ENCODE data around the gene UBALD2. TPM values are rescaled to one million over a fixed set of nuclear protein-coding genes. Genes with fewer than 3 reads are reported as not detected.

UBALD2 gene
- total and polyA plus RNA-seq, 2 of the 4 experiments (the other 2 are of a cell fraction), result 0.90 to 12.1 TPM

GRCh38 chr17:76264755-76265623 lies at the start of gene UBALD2 (continued):
- TF ChIP-seq NFE2L2 (IDR thresholded peaks at IDR 0.05; ENCODE audit: low read depth, low read length), result no peak
- no peak for TF ChIP-seq ELK1 (IDR thresholded peaks at IDR 0.05; ENCODE audit: borderline replicate concordance, low read depth, low read length)
- TF ChIP-seq MAFK (IDR thresholded peaks at IDR 0.05; ENCODE audit: low read depth, low read length), result peak; percentile 9; the same call in 1 of the 2 replicates

GRCh38 chr17:76217081-76217480 lies 48.1 kb upstream of the UBALD2 start:
- Histone ChIP-seq H3K9ac (ENCODE audit: low read depth, low read length) (no peak overlapping the region), H4K20me1 (ENCODE audit: insufficient read depth, low read length) (no peaks in the 10 kb centered on the region), H2AK9ac (replicated peaks; ENCODE audit: low read depth, low read length, poor library complexity) (no peak overlapping the region), H3K27ac (ENCODE audit: insufficient read depth, low read length) (no peak overlapping the region), H3K27me3 (ENCODE audit: control insufficient read depth, insufficient read depth, low read length) (no peaks in the 10 kb centered on the region; the same call in 1 of the 2 replicates), H3K79me1 (ENCODE audit: low read depth in 1 of 2, low read length in 2 of 2) (no peaks in the 10 kb centered on the region), H3K14ac (replicated peaks; ENCODE audit: low read depth, low read length) (no peak overlapping the region), H2BK15ac (ENCODE audit: low read depth, low read length) (no peak overlapping the region), H3K4me1 (ENCODE audit: control insufficient read depth, insufficient read depth, low read length) (no peaks in the 10 kb centered on the region), H3K23ac (ENCODE audit: low read depth, low read length) (no peak overlapping the region), H4K8ac (ENCODE audit: low read depth in 2 of 2, low read length in 2 of 2) (no peak overlapping the region), H3K36me3 (ENCODE audit: control insufficient read depth, insufficient read depth, low read length) (no peaks in the 10 kb centered on the region), H2AFZ (replicated peaks; ENCODE audit: low read length, poor library complexity) (no peak overlapping the region), H3K56ac (ENCODE audit: extremely low read depth, insufficient read depth, low read length) (no peak overlapping the region), H4K91ac (ENCODE audit: insufficient read depth, low read depth, low read length) (no peak overlapping the region), H4K5ac (ENCODE audit: low read depth, low read length) (no peak overlapping the region), H3K4me2 (ENCODE audit: low read depth, low read length) (no peak overlapping the region), H3K9me1 (ENCODE audit: insufficient read depth, low read length) (no peaks in the 10 kb centered on the region), H3K9me3 (ENCODE audit: control insufficient read depth, insufficient read depth, low read length) (no peaks in the 10 kb centered on the region), H2BK120ac (ENCODE audit: low read depth, low read length) (no peak overlapping the region), H2BK20ac (ENCODE audit: low read depth, low read length) (no peak overlapping the region), H3K18ac (ENCODE audit: low read depth, low read length) (no peak overlapping the region), H3K4ac (ENCODE audit: low read depth, low read length) (no peak overlapping the region), H3K4me3 (ENCODE audit: insufficient read depth, low read depth, low read length) (no peak overlapping the region), H2AK5ac (ENCODE audit: low read depth, low read length) (no peak overlapping the region), H2BK5ac (ENCODE audit: low read depth, low read length, poor library complexity, severe bottlenecking) (no peak overlapping the region)
- dilution Hi-C loops (cut with HindIII; ENCODE audit: low sequenced_read_pairs, unreplicated experiment) (no loop called here), in situ Hi-C loops (cut with MboI; ENCODE audit: low sequenced_read_pairs) (no loop called here), intact Hi-C loops (cut with micrococcal nuclease) (no loop called here)
- no TSS peak for BruUV-seq (replicated peaks)
- TF ChIP-seq MAZ (IDR thresholded peaks at IDR 0.05; ENCODE audit: borderline replicate concordance, low read depth, low read length) (no peak), BHLHE40 (IDR thresholded peaks at IDR 0.05; ENCODE audit: low read depth, low read length) (no peak), RCOR1 (IDR thresholded peaks at IDR 0.05; ENCODE audit: insufficient replicate concordance, low read length) (no peak), POLR2A (IDR thresholded peaks at IDR 0.05; ENCODE audit: low read depth, low read length) (no peak), CHD1 (IDR thresholded peaks at IDR 0.05; ENCODE audit: low read depth, low read length) (no peak), ELK1 (IDR thresholded peaks at IDR 0.05; ENCODE audit: borderline replicate concordance, low read depth, low read length) (no peak), RFX5 (IDR thresholded peaks at IDR 0.05; ENCODE audit: low read depth, low read length) (no peak), USF2 (IDR thresholded peaks at IDR 0.05; ENCODE audit: low read depth, low read length) (no peak), NFE2L2 (IDR thresholded peaks at IDR 0.05; ENCODE audit: low read depth, low read length) (no peak), CEBPB (IDR thresholded peaks at IDR 0.05; ENCODE audit: low read depth, low read length) (no peak), RAD21 (IDR thresholded peaks at IDR 0.05; ENCODE audit: low read length) (no peak)
- ChIA-PET POLR2A (ENCODE audit: unreplicated experiment) (interaction anchor here (0.7 kb wide), 1 partner anchor 50 kb away, joined by 5 read pairs; no protein-coding TSS in a partner anchor), CTCF (interaction anchor here (0.6 to 1.0 kb wide), 2 partner anchors 12 to 35 kb away, joined by 3 read pairs; no protein-coding TSS in a partner anchor)
- ATAC-seq (ENCODE audit: low read depth) (no peak), DNase-seq (no peak)
- no CpG with 5 or more reads among the region's 3 CpGs for WGBS, 2 experiments (ENCODE audit: extremely low coverage in 2 of 2, insufficient read length in 1 of 2)

All from IMR-90 (cell line).